Measurements from ENCODE around the gene TNN. TPM values are rescaled to one million over a fixed set of nuclear protein-coding genes. Genes with fewer than 3 reads are reported as not detected.

TNN gene
- total and polyA plus RNA-seq, 2 donors from 2014 or later = 0.26 TPM; not detected in 1

- no peak overlapping the region for H3K27ac ChIP-seq (ENCODE audit: low read depth in 2 of 2, low read length in 2 of 2)
- DNase-seq = no peak
- no peaks in the 10 kb centered on the region for H3K27me3 ChIP-seq (ENCODE audit: control insufficient read depth, insufficient read depth, low read length)
- no peaks in the 10 kb centered on the region for H3K9me3 ChIP-seq (ENCODE audit: control insufficient read depth in 2 of 3, insufficient read depth in 1 of 3, low read length in 3 of 3)
- no peak for TF ChIP-seq CTCF (IDR thresholded peaks at IDR 0.05; ENCODE audit: borderline replicate concordance, extremely low read depth, insufficient read depth)
- H3K4me1 ChIP-seq (ENCODE audit: control insufficient read depth in 2 of 3, insufficient read depth in 2 of 3, low read depth in 1 of 3, low read length in 3 of 3) = peaks cover 0 to 8% (median 6%) of the 10 kb centered on the region in 3 donors
- H3K9ac ChIP-seq (ENCODE audit: low read length in 3 of 3) = no peak overlapping the region
- FAIRE-seq = no peak
- intact Hi-C loops (cut with DNase I) = no loop called here
- H3K36me3 ChIP-seq (ENCODE audit: control insufficient read depth in 2 of 3, insufficient read depth in 3 of 3, low read length in 3 of 3) = no peaks in the 10 kb centered on the region
- H3K4me3 ChIP-seq (ENCODE audit: low read length in 3 of 3) = no peak overlapping the region
These were observed 62.0 kb downstream of the TNN start for GRCh38 chr1:175129644-175129996.

GRCh38 chr1:175129997-175130648, 62.5 kb downstream of the TNN start:
- Histone ChIP-seq H3K9ac (ENCODE audit: low read length in 3 of 3) (no peak overlapping the region), H3K27me3 (ENCODE audit: control insufficient read depth, insufficient read depth, low read length) (no peaks in the 10 kb centered on the region), H3K36me3 (ENCODE audit: control insufficient read depth in 2 of 3, insufficient read depth in 3 of 3, low read length in 3 of 3) (no peaks in the 10 kb centered on the region), H3K4me1 (ENCODE audit: control insufficient read depth in 2 of 3, insufficient read depth in 2 of 3, low read depth in 1 of 3, low read length in 3 of 3) (peaks cover 0 to 8% (median 6%) of the 10 kb centered on the region in 3 donors), H3K9me3 (ENCODE audit: control insufficient read depth in 2 of 3, insufficient read depth in 1 of 3, low read length in 3 of 3) (no peaks in the 10 kb centered on the region), H3K4me3 (ENCODE audit: low read length in 3 of 3) (no peak overlapping the region), H3K27ac (ENCODE audit: low read depth in 2 of 2, low read length in 2 of 2) (peak overlapping the region in 1 of 2 donors; percentile 17)
- TF ChIP-seq CTCF (IDR thresholded peaks at IDR 0.05; ENCODE audit: borderline replicate concordance, extremely low read depth, insufficient read depth) = no peak
- FAIRE-seq = no peak
- DNase-seq = peak in 2 of 5 donors; percentile 38 to 44
- intact Hi-C loops (cut with DNase I) = no loop called here

GRCh38 chr1:175130649-175131045, 63.0 kb downstream of the TNN start:
- Histone ChIP-seq H3K27me3 (ENCODE audit: control insufficient read depth, insufficient read depth, low read length) (no peaks in the 10 kb centered on the region), H3K9ac (ENCODE audit: low read length in 3 of 3) (no peak overlapping the region), H3K9me3 (ENCODE audit: control insufficient read depth in 2 of 3, insufficient read depth in 1 of 3, low read length in 3 of 3) (no peaks in the 10 kb centered on the region), H3K4me1 (ENCODE audit: control insufficient read depth in 2 of 3, insufficient read depth in 2 of 3, low read depth in 1 of 3, low read length in 3 of 3) (peaks cover 0 to 8% (median 6%) of the 10 kb centered on the region in 3 donors), H3K4me3 (ENCODE audit: low read length in 3 of 3) (no peak overlapping the region), H3K36me3 (ENCODE audit: control insufficient read depth in 2 of 3, insufficient read depth in 3 of 3, low read length in 3 of 3) (no peaks in the 10 kb centered on the region), H3K27ac (ENCODE audit: low read depth in 2 of 2, low read length in 2 of 2) (no peak overlapping the region)
- FAIRE-seq (no peak), DNase-seq (no peak)
- TF ChIP-seq CTCF (IDR thresholded peaks at IDR 0.05; ENCODE audit: borderline replicate concordance, extremely low read depth, insufficient read depth) = no peak
- intact Hi-C loops (cut with DNase I) = no loop called here

- TF ChIP-seq CTCF (IDR thresholded peaks at IDR 0.05; ENCODE audit: borderline replicate concordance, extremely low read depth, insufficient read depth) = no peak
- DNase-seq = no peak
- Histone ChIP-seq H3K4me3 (ENCODE audit: low read length in 3 of 3) (no peak overlapping the region), H3K27ac (ENCODE audit: low read depth in 2 of 2, low read length in 2 of 2) (no peak overlapping the region), H3K4me1 (ENCODE audit: control insufficient read depth in 2 of 3, insufficient read depth in 2 of 3, low read depth in 1 of 3, low read length in 3 of 3) (peaks cover 0 to 8% (median 6%) of the 10 kb centered on the region in 3 donors), H3K27me3 (ENCODE audit: control insufficient read depth, insufficient read depth, low read length) (no peaks in the 10 kb centered on the region), H3K9ac (ENCODE audit: low read length in 3 of 3) (no peak overlapping the region), H3K36me3 (ENCODE audit: control insufficient read depth in 2 of 3, insufficient read depth in 3 of 3, low read length in 3 of 3) (no peaks in the 10 kb centered on the region), H3K9me3 (ENCODE audit: control insufficient read depth in 2 of 3, insufficient read depth in 1 of 3, low read length in 3 of 3) (no peaks in the 10 kb centered on the region)
- no peak for FAIRE-seq
- intact Hi-C loops (cut with DNase I) = no loop called here
These were observed 63.5 kb downstream of the TNN start for GRCh38 chr1:175131095-175131494.
